ENCODE data around the gene AKR1D1.
"Not testable (repeated sequence)": the region's sequence is repeated elsewhere in the genome, so short reads cannot be mapped to it uniquely, and the experiment has no call there.

AKR1D1 gene

GRCh38 chr7:138105221-138105620 is 29.0 kb downstream of the AKR1D1 start:
- H3K4me3 ChIP-seq (ENCODE audit: low read length): no peak overlapping the region
- DNase-seq (ENCODE audit: low read depth, low spot score): no peak

GRCh38 chr7:138115047-138115446 is 38.8 kb downstream of the AKR1D1 start:
- no peak for DNase-seq (ENCODE audit: low read depth, low spot score)
- no peak overlapping the region for H3K4me3 ChIP-seq (ENCODE audit: low read length)

GRCh38 chr7:138116141-138116540 is 39.9 kb downstream of the AKR1D1 start:
- H3K4me3 ChIP-seq (ENCODE audit: low read length): no peak overlapping the region
- no peak for DNase-seq (ENCODE audit: low read depth, low spot score)

GRCh38 chr7:138116892-138117291 is 40.6 kb downstream of the AKR1D1 start:
- no peak overlapping the region for H3K4me3 ChIP-seq (ENCODE audit: low read length)
- DNase-seq (ENCODE audit: low read depth, low spot score): no peak

- no peak for DNase-seq (ENCODE audit: low read depth, low spot score)
- H3K4me3 ChIP-seq (ENCODE audit: low read length): no peak overlapping the region
These were observed 44.0 kb downstream of the AKR1D1 start for GRCh38 chr7:138120140-138120827.

- no peak overlapping the region for H3K4me3 ChIP-seq (ENCODE audit: low read length)
- DNase-seq (ENCODE audit: low read depth, low spot score): no peak
These were observed 45.9 kb downstream of the AKR1D1 start for GRCh38 chr7:138122162-138122561.

GRCh38 chr7:138125119-138125518 is 48.9 kb downstream of the AKR1D1 start:
- DNase-seq (ENCODE audit: low read depth, low spot score): no peak
- no peak overlapping the region for H3K4me3 ChIP-seq (ENCODE audit: low read length)

- H3K4me3 ChIP-seq (ENCODE audit: low read length): no peak overlapping the region
- no peak for DNase-seq (ENCODE audit: low read depth, low spot score)
These were observed 49.4 kb downstream of the AKR1D1 start for GRCh38 chr7:138125598-138126111.

GRCh38 chr7:138126928-138127327 is 50.7 kb downstream of the AKR1D1 start:
- no peak for DNase-seq (ENCODE audit: low read depth, low spot score)
- H3K4me3 ChIP-seq (ENCODE audit: low read length): no peak overlapping the region

GRCh38 chr7:138127996-138128395 is 51.7 kb downstream of the AKR1D1 start:
- no peak for DNase-seq (ENCODE audit: low read depth, low spot score)
- no peak overlapping the region for H3K4me3 ChIP-seq (ENCODE audit: low read length)

- H3K4me3 ChIP-seq (ENCODE audit: low read length): no peak overlapping the region
- DNase-seq (ENCODE audit: low read depth, low spot score): no peak
These were observed 53.4 kb downstream of the AKR1D1 start for GRCh38 chr7:138129551-138130165.

GRCh38 chr7:138137423-138138171 is 61.3 kb downstream of the AKR1D1 start:
- no peak for DNase-seq (ENCODE audit: low read depth, low spot score)
- no peak overlapping the region for H3K4me3 ChIP-seq (ENCODE audit: low read length)

- DNase-seq (ENCODE audit: low read depth, low spot score): no peak
- no peak overlapping the region for H3K4me3 ChIP-seq (ENCODE audit: low read length)
These were observed 62.0 kb downstream of the AKR1D1 start for GRCh38 chr7:138138244-138138643.

- no peak overlapping the region for H3K4me3 ChIP-seq (ENCODE audit: low read length)
- no peak for DNase-seq (ENCODE audit: low read depth, low spot score)
These were observed 66.4 kb downstream of the AKR1D1 start for GRCh38 chr7:138142583-138143201.

GRCh38 chr7:138144958-138145357 is 68.7 kb downstream of the AKR1D1 start:
- DNase-seq (ENCODE audit: low read depth, low spot score): no peak
- H3K4me3 ChIP-seq (ENCODE audit: low read length): no peak overlapping the region

- H3K4me3 ChIP-seq (ENCODE audit: low read length); DNase-seq (ENCODE audit: low read depth, low spot score): not testable (repeated sequence)
These were observed 70.0 kb downstream of the AKR1D1 start for GRCh38 chr7:138146221-138146620.

- H3K4me3 ChIP-seq (ENCODE audit: low read length): peak overlapping the region; percentile 30
- peak; percentile 91 for DNase-seq (ENCODE audit: low read depth, low spot score)
These were observed 70.8 kb downstream of the AKR1D1 start for GRCh38 chr7:138146757-138147734.

GRCh38 chr7:138151731-138152577 is 75.7 kb downstream of the AKR1D1 start:
- DNase-seq (ENCODE audit: low read depth, low spot score): no peak
- no peak overlapping the region for H3K4me3 ChIP-seq (ENCODE audit: low read length)

Measured in Jurkat, Clone E6-1 (cell line).